Activated CD8-positive, alpha-beta T cell treated with anti-CD3 and anti-CD28 coated beads, Interleukin-2, amount 10 ng/mL, durations not matched to agents 7 days and 5 days (primary cell): Measurements from ENCODE around the gene MOB2. TPM values are rescaled to one million over a fixed set of nuclear protein-coding genes. Genes with fewer than 3 reads are reported as not detected.

ENCODE experiments used
- ATAC-seq: fragments of 150-1000 bp; cut with Tn5 transposase; one replicate; pipeline ENCODE4 v1.10.0; 2021; ENCODE audit warnings: moderate library complexity
- CTCF ChIA-PET: fragments of 350-600 bp; sonication (Branson Sonifier 250); formaldehyde crosslinking; loops from one replicate; lab custom pipeline; 2021; ENCODE audit warnings: antibody characterized with exemption; lab: Charles Lee
- POLR2A ChIA-PET: fragments of 350-600 bp; sonication (Branson Sonifier 250); formaldehyde crosslinking; loops from one replicate; lab custom pipeline; 2021; ENCODE audit warnings: antibody characterized with exemption; lab: Charles Lee
- DNase-seq: peaks from one replicate; pipeline ENCODE4 v3.0.0-alpha.2; 2020
- H3K27ac Mint-ChIP-seq: one replicate; pipeline ENCODE4 v1.8.0; 2021; ENCODE audit warnings: mild to moderate bottlenecking, mixed read lengths
- H3K27me3 Mint-ChIP-seq: one replicate; pipeline ENCODE4 v1.8.0; 2021; ENCODE audit warnings: low read depth, mixed read lengths
- H3K36me3 Mint-ChIP-seq: one replicate; pipeline ENCODE4 v1.8.0; 2021; ENCODE audit warnings: low read depth, mixed read lengths
- H3K4me1 Mint-ChIP-seq: one replicate; pipeline ENCODE4 v1.8.0; 2021; ENCODE audit warnings: low read depth, mixed read lengths
- H3K4me3 Mint-ChIP-seq: one replicate; pipeline ENCODE4 v1.8.0; 2021; ENCODE audit warnings: mild to moderate bottlenecking, mixed read lengths
- H3K9me3 Mint-ChIP-seq: one replicate; pipeline ENCODE4 v1.8.0; 2022; ENCODE audit warnings: mixed read lengths; ENCODE audit not compliant: insufficient read depth
- total RNA-seq, 2 experiments: library from RNA; stranded (reverse); gene quantifications; one replicate each; pipeline ENCODE4 v1.2.3, GENCODE V29; 2021

The MOB2 gene, protein sequence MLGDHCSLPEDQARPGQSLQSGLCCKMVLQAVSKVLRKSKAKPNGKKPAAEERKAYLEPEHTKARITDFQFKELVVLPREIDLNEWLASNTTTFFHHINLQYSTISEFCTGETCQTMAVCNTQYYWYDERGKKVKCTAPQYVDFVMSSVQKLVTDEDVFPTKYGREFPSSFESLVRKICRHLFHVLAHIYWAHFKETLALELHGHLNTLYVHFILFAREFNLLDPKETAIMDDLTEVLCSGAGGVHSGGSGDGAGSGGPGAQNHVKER
- total RNA-seq: 10 to 100 TPM; 29.3 to 31.6 TPM

DNA sequence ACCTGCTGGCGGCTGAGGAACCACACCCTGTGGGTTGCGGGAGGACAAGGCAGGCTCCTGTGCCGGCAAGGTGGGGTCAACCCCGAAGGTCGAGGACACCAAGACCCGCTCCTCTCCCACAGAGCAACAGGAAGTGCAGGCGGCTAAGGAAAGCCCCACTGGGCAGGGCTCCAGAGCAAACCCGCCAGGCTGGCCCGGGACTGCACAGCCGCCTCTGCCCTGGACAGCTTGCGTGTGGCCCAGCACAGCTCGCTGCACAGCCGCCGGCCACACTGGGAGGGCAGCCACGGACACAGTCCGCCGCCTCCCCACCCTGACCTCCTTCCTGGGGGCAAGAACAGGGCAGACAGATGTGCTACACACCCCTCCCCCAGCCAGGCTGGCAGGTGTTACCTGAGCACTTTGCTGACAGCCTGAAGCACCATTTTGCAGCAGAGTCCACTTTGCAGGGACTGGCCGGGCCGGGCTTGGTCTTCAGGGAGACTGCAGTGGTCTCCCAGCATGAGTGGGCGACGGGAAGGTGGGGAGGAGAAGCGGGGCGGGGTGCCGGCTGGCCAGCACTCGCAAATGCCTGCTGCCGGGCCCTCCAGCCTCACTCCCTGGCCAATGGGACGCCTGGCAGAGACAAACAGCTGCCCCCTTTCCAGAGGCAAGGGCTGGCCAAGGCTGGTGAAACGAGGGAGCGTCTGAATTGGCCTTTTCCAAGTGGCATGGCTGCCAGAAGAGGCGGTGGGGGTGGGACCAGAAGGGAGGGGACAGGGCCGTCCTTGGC, at the start of gene MOB2:
Gene MOB2 (minus strand): TSS at position 726 of the 772 bp plus-strand sequence. CDS start 223 bp downstream, at position 503.
- H3K27ac Mint-ChIP-seq: no peak within 1 kb of the TSS
- H3K36me3 Mint-ChIP-seq: no peaks in the 10 kb centered on the region
- POLR2A ChIA-PET: no interaction called here
- CTCF ChIA-PET: no interaction called here
- H3K9me3 Mint-ChIP-seq: no peaks in the 10 kb centered on the region
- H3K27me3 Mint-ChIP-seq: no peaks in the 10 kb centered on the region
- ATAC-seq (no peak), DNase-seq (no peak)
- peaks cover 12% of the 10 kb centered on the region for H3K4me1 Mint-ChIP-seq
- H3K4me3 Mint-ChIP-seq: no peak within 1 kb of the TSS

DNA sequence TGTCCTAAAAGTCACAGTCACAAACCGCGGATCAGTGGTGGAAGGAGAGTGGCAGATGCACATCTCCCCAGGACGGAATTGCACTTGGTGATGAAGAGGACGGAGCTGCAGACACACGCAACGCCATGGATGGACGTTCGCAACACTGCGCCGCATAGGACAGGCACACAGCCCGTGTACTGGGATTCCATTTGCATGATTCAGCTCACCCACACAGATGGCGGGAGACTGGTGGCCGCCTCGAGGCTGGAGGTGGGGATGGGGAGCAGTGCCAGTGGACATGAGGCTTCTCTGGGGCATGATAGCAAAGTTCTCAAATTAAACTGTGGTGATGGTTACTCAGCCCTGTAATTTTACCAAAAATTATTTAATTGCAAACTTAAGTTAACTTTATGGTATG, 48.1 kb upstream of the MOB2 start:
- H3K27ac Mint-ChIP-seq: no peak overlapping the region
- H3K36me3 Mint-ChIP-seq: no peaks in the 10 kb centered on the region
- H3K4me3 Mint-ChIP-seq: no peak overlapping the region
- H3K9me3 Mint-ChIP-seq: no peaks in the 10 kb centered on the region
- ChIA-PET CTCF (interaction anchor here (1.0 to 1.2 kb wide), 2 partner anchors 19 to 40 kb away, joined by 3 to 4 read pairs; no protein-coding TSS in a partner anchor), POLR2A (no interaction called here)
- DNase-seq (no peak), ATAC-seq (no peak)
- peaks cover 4% of the 10 kb centered on the region for H3K4me1 Mint-ChIP-seq
- H3K27me3 Mint-ChIP-seq: peaks cover 3% of the 10 kb centered on the region

DNA sequence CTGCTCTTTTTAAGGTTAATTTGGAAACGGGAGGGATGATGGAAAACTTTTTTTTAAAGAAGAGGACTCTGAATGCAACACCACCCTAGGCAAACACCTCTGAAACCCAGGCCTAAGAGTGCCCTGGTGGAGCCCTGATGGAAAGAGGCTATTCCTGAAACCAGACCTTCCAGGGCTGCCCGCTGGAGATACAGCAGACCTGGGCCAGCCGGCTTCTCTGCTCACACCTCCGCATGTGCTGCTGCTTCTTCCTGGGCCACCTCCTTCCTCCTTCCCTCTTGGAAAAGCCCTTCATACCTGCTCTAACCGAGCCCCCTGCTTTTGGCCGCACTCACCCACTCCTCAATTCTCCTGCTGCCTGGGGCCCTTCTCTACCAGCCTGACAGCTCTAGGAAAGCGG, 47.6 kb upstream of the MOB2 start:
- DNase-seq (no peak), ATAC-seq (no peak)
- H3K9me3 Mint-ChIP-seq: no peaks in the 10 kb centered on the region
- no peaks in the 10 kb centered on the region for H3K36me3 Mint-ChIP-seq
- peaks cover 3% of the 10 kb centered on the region for H3K27me3 Mint-ChIP-seq
- POLR2A ChIA-PET: no interaction called here
- H3K4me3 Mint-ChIP-seq: no peak overlapping the region
- H3K27ac Mint-ChIP-seq: no peak overlapping the region
- peaks cover 4% of the 10 kb centered on the region for H3K4me1 Mint-ChIP-seq
- CTCF ChIA-PET: interaction anchor here (1.0 kb wide), 1 partner anchor 19 kb away, joined by 3 read pairs; no protein-coding TSS in a partner anchor

DNA sequence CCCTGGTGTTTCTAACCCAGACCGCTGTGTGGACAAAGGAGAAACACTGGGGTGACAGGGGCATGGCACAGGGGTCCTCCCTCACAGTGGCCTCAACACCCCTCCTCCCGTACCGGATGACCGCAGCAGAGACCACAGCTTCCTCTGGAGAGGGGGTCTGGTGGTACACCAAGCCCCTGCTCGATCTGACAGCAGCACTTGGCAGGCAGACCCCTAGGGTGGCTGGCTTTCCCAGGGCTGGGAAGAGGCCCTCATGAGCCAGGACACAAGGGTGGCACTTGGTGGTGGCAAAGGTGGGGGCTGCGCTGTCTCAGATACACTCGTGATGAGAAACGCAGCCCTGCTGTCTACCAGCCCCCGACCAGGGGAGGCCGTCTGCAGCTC, 46.8 kb upstream of the MOB2 start:
- DNase-seq (no peak), ATAC-seq (no peak)
- Mint-ChIP-seq H3K4me3 (no peak overlapping the region), H3K9me3 (no peaks in the 10 kb centered on the region), H3K27me3 (peaks cover 3% of the 10 kb centered on the region), H3K36me3 (no peaks in the 10 kb centered on the region), H3K27ac (no peak overlapping the region), H3K4me1 (peaks cover 4% of the 10 kb centered on the region)
- CTCF ChIA-PET: interaction anchor here (0.7 kb wide), 1 partner anchor 42 kb away, joined by 4 read pairs; no protein-coding TSS in a partner anchor
- POLR2A ChIA-PET: no interaction called here

DNA sequence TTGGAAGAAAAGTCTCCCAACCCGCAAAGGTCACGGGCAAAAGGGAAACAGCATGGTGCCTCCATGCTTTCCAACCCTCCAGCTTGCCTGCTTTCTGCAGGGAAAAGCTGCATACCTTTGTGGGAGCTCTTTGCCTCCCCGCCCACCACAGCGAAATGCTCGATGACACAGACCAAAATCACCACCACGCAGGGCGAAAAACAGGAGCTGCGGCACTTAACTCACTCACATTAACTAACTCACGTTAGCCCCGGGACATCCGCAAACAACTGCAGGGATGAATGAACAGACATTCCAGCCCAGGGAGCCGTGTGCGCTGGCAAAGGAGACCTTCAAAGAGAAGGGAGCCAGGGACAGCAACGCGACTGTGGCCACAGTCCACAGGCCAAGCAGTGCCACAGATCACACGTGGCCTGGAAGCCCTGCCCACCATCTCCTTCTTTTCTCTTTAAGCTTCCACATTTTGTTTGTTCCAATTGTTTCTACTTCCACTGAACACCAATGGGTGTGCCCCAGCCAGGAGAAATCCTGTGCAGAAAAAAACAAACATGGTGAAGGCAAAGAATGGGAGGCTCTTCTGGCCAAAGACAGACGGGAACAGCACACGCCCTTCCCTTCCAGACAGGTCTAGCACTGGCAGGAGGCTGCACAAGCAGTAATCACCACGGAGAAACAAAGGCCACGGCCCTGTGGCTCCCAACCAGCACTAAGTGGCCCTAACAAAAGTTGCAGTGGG, 46.2 kb upstream of the MOB2 start:
- Mint-ChIP-seq H3K4me3 (no peak overlapping the region), H3K9me3 (no peaks in the 10 kb centered on the region), H3K36me3 (no peaks in the 10 kb centered on the region), H3K27ac (no peak overlapping the region), H3K4me1 (peaks cover 4% of the 10 kb centered on the region), H3K27me3 (peaks cover under 1% of the 10 kb centered on the region)
- ChIA-PET CTCF (interaction anchor here (0.7 kb wide), 1 partner anchor 42 kb away, joined by 4 read pairs; no protein-coding TSS in a partner anchor), POLR2A (no interaction called here)
- no peak for ATAC-seq
- no peak for DNase-seq

DNA sequence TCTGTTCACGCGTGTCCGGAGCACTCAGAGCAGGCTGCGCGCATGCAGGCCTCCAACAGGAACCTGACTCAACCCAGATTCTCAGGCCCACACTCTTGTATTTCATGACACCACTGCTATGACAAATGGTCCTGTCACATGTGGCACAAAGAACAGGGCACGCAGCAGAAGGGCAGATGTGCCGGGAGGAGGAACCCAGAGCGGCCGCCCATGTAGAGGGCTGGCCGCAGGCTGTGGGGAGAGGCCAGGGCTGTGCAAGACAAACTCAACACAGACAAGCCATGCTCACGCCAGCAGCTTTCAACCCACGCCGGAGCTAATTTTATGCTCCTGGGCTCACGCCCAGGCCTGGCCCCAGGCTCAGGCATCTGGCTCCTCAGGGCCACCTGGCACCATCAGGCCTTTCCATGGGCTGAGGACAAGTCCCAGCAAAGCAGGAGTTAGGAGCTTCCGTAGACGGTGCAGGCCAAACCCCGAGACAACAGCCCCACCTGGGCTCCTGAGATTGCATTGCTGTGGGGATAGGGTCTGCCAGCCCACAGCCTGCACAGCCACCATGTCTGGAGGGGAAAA, 45.5 kb upstream of the MOB2 start:
- POLR2A ChIA-PET: no interaction called here
- no peaks in the 10 kb centered on the region for H3K9me3 Mint-ChIP-seq
- CTCF ChIA-PET: no interaction called here
- H3K27me3 Mint-ChIP-seq: no peaks in the 10 kb centered on the region
- ATAC-seq: no peak
- H3K4me1 Mint-ChIP-seq: peaks cover 4% of the 10 kb centered on the region
- no peak overlapping the region for H3K27ac Mint-ChIP-seq
- no peak for DNase-seq
- H3K36me3 Mint-ChIP-seq: no peaks in the 10 kb centered on the region
- H3K4me3 Mint-ChIP-seq: no peak overlapping the region

DNA sequence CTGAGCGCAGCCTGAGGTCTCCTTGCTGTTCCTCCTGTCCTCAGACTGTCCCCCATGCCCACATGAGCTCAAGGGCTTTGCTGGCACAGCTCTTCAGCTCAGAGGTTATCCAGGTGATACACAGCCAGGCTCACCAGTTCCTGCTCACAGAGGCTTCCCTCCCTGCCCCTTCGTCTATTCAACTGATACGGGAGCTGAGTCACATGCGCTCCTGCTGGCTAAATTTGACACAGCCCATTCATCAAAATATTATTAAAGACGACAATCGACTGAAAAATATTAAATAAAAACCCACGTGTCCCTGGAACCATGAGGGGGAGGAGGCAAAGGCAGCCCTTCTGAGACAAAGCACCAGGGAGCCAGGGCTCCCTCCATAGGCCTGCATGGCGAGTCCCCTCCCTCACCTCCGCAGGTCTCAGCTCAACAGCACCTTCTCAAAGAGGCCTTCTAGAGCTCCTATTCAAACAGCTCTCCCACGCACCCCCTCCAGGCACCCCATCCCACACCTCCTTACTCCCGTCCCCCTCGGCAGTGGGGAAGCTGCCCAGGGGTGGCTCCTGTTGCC, 45.0 kb upstream of the MOB2 start:
- no peak overlapping the region for H3K27ac Mint-ChIP-seq
- ATAC-seq: no peak

DNA sequence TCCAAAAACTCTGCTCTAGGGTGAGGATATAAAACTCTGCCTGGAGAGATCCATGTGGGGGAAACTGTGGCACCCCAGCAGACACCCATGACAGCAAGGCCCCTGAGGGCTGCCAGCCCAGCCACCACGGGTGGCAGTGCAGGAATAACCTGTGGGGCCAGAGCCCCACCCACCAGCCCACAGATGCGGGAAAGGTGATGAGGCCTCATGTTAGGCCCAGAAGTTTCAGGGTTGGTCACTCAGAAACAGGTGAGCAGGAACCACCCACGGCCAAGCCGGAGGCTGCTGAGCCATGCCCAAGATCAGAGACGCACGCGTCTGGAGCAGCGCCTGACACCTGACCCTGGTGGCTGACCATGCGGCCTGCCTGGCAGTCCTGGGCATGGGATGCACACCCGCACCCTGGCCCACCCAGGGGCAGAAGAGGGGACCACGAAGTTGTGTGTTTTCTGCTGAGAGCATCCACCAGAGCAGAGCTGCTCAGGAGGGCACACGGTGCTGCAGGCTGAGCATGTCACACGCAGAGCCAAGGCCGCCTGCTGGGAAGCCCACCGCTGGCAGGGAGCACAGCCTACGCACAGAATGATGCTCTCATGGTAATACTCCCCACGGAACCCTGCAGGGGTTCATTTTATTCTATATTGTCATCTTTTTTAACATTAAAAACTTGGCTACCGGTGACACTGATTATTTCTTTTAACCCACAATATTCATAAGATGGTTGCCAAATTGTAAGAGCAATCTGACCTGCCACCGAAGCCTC, 44.3 kb upstream of the MOB2 start:
- H3K36me3 Mint-ChIP-seq: no peaks in the 10 kb centered on the region
- no peak overlapping the region for H3K4me3 Mint-ChIP-seq
- DNase-seq (no peak), ATAC-seq (no peak)
- peaks cover 4% of the 10 kb centered on the region for H3K4me1 Mint-ChIP-seq
- POLR2A ChIA-PET: no interaction called here
- no peaks in the 10 kb centered on the region for H3K27me3 Mint-ChIP-seq
- no peak overlapping the region for H3K27ac Mint-ChIP-seq
- no peaks in the 10 kb centered on the region for H3K9me3 Mint-ChIP-seq
- CTCF ChIA-PET: interaction anchor here (1.1 kb wide), 1 partner anchor 44 kb away, joined by 3 read pairs; no protein-coding TSS in a partner anchor

More for the DNA sequence above, 45.0 kb upstream of the MOB2 start:
- no peaks in the 10 kb centered on the region for H3K27me3 Mint-ChIP-seq
- no peaks in the 10 kb centered on the region for H3K9me3 Mint-ChIP-seq
- ChIA-PET POLR2A (no interaction called here), CTCF (no interaction called here)
- peaks cover 4% of the 10 kb centered on the region for H3K4me1 Mint-ChIP-seq
- no peaks in the 10 kb centered on the region for H3K36me3 Mint-ChIP-seq
- no peak overlapping the region for H3K4me3 Mint-ChIP-seq
- DNase-seq: no peak

DNA sequence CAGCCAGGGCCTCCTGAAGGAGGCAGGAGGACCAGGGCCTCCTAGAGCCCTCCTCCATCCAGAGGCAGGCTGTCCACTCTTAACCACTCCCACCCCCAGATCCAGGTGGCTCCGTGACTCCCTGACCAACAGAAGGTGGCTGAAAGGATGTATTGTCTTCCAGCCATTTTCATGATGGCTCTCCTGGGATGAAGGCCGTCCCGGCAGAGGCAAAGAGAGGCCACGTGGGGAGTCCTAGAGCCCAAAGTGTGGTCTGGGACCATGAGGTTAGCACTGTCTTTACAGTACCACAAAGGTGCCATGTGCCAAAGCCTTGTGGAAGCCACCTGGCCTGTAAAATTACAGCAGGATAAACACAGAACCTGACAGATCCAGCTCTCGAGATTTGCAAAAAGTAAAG, 43.2 kb upstream of the MOB2 start:
- POLR2A ChIA-PET: no interaction called here
- no peak for ATAC-seq

DNA sequence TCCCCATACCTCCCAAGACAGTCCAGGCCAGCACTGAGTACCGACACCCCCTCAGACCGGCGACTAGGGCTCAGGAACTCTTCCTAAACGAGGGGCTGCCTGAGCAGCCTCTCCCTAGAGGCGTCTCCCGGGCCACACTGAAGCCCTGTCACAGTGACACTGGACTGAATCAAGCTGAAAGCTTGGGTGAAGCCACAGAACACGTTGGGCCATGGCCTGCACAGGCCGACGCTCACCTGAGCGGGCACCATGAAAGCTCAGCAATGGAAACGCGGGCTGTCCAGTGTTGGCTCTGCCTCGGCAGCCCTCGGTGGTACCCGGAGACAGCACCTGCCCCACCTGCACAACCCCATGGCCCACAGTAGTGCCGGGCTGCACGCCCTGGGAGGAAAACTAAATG, 42.7 kb upstream of the MOB2 start:
- Mint-ChIP-seq H3K9me3 (no peaks in the 10 kb centered on the region), H3K27me3 (no peaks in the 10 kb centered on the region), H3K27ac (no peak overlapping the region), H3K36me3 (no peaks in the 10 kb centered on the region), H3K4me1 (peaks cover 4% of the 10 kb centered on the region), H3K4me3 (no peak overlapping the region)
- CTCF ChIA-PET: no interaction called here
- no peak for ATAC-seq
- POLR2A ChIA-PET: no interaction called here
- no peak for DNase-seq

More for the DNA sequence above, 43.2 kb upstream of the MOB2 start:
- no peak overlapping the region for H3K27ac Mint-ChIP-seq
- H3K9me3 Mint-ChIP-seq: no peaks in the 10 kb centered on the region
- no peak for DNase-seq
- no peak overlapping the region for H3K4me3 Mint-ChIP-seq
- H3K36me3 Mint-ChIP-seq: no peaks in the 10 kb centered on the region
- CTCF ChIA-PET: interaction anchor here (1.1 kb wide), 1 partner anchor 45 kb away, joined by 3 read pairs; no protein-coding TSS in a partner anchor
- H3K4me1 Mint-ChIP-seq: peaks cover 4% of the 10 kb centered on the region
- no peaks in the 10 kb centered on the region for H3K27me3 Mint-ChIP-seq

DNA sequence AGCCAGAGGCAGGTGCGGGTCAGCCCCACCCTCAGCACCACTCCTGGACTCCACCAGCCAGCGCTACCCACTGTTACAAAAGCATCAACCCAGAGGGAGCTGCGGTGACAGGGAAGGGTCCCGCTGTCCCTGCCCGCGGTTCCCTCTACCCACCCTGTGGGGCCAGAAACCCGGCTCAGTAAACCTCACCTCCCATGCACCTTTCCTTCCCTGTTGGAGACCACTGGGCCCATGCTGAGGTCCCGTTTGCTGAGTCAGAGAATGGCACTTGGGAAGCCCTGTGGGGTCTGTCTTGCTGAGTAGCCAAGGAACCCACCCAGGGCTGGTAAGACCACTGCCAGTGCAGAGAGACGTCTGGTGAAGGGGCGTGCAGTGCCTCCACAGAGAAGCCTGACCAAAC, 42.1 kb upstream of the MOB2 start:
- no peaks in the 10 kb centered on the region for H3K27me3 Mint-ChIP-seq

More for the DNA sequence above, 42.1 kb upstream of the MOB2 start:
- peaks cover 7% of the 10 kb centered on the region for H3K4me1 Mint-ChIP-seq
- ATAC-seq (no peak), DNase-seq (no peak)
- CTCF ChIA-PET: no interaction called here
- POLR2A ChIA-PET: no interaction called here
- H3K27ac Mint-ChIP-seq: no peak overlapping the region
- H3K9me3 Mint-ChIP-seq: no peaks in the 10 kb centered on the region
- no peak overlapping the region for H3K4me3 Mint-ChIP-seq
- H3K36me3 Mint-ChIP-seq: no peaks in the 10 kb centered on the region
